RPMI8226 (cell line): ENCODE data around the gene MCTP2.

Source experiments
- DNase-seq: peaks from one replicate; pipeline ENCODE4 v3.0.0-alpha.2; 2015

MCTP2 gene

GRCh38 chr15:94230883-94231722 lies at the start of gene MCTP2:
TSS of gene MCTP2 (plus strand) at chr15:94231561. CDS start at chr15:94298266, 66,705 bp downstream.
- peak; percentile 72 for DNase-seq

- no peak for DNase-seq
Measured at GRCh38 chr15:94182883-94183282, 48.5 kb upstream of the MCTP2 start.

GRCh38 chr15:94185547-94186236 lies 45.7 kb upstream of the MCTP2 start:
- DNase-seq = no peak

GRCh38 chr15:94186770-94187331 lies 44.5 kb upstream of the MCTP2 start:
- DNase-seq = no peak

- DNase-seq = no peak
Measured at GRCh38 chr15:94193906-94194305, 37.5 kb upstream of the MCTP2 start.

GRCh38 chr15:94196531-94196930 lies 34.8 kb upstream of the MCTP2 start:
- no peak for DNase-seq

- DNase-seq = no peak
Measured at GRCh38 chr15:94198633-94199032, 32.7 kb upstream of the MCTP2 start.

- DNase-seq = no peak
Measured at GRCh38 chr15:94199725-94200124, 31.6 kb upstream of the MCTP2 start.

GRCh38 chr15:94203306-94203705 lies 28.1 kb upstream of the MCTP2 start:
- DNase-seq = no peak

- DNase-seq = no peak
Measured at GRCh38 chr15:94205366-94205765, 26.0 kb upstream of the MCTP2 start.

- DNase-seq = peak; percentile 11
Measured at GRCh38 chr15:94206463-94207167, 24.7 kb upstream of the MCTP2 start.

- no peak for DNase-seq
Measured at GRCh38 chr15:94212291-94212690, 19.1 kb upstream of the MCTP2 start.

- DNase-seq = no peak
Measured at GRCh38 chr15:94225616-94226015, 5.7 kb upstream of the MCTP2 start.

GRCh38 chr15:94228611-94229010 lies 2.8 kb upstream of the MCTP2 start:
- no peak for DNase-seq

- DNase-seq = peak; percentile 43
Measured at GRCh38 chr15:94229591-94230369, 1.6 kb upstream of the MCTP2 start.

GRCh38 chr15:94230431-94230882 lies 904 bp upstream of the MCTP2 start:
- DNase-seq = no peak

GRCh38 chr15:94231723-94232468 lies 535 bp downstream of the MCTP2 start:
- peak; percentile 26 for DNase-seq

- DNase-seq = no peak
Measured at GRCh38 chr15:94233441-94233840, 2.1 kb downstream of the MCTP2 start.

GRCh38 chr15:94234300-94234699 lies 2.9 kb downstream of the MCTP2 start:
- DNase-seq = no peak

- no peak for DNase-seq
Measured at GRCh38 chr15:94235041-94235440, 3.7 kb downstream of the MCTP2 start.

GRCh38 chr15:94235646-94236045 lies 4.3 kb downstream of the MCTP2 start:
- no peak for DNase-seq

GRCh38 chr15:94236608-94237007 lies 5.2 kb downstream of the MCTP2 start:
- no peak for DNase-seq
